MM.1S (cell line): Measurements from ENCODE around the gene KLHL28.

Experiments
- DNase-seq: peaks from one replicate; pipeline ENCODE4 v3.0.0-alpha.2; 2015
- H2AFZ ChIP-seq: fragments of 300-600 bp; sonication (generic); 2 replicates; pipeline ENCODE4 v1.6.0; 2016; ENCODE audit warnings: antibody characterized with exemption, low read length
- H3F3A ChIP-seq: fragments of 300-600 bp; sonication (generic); 2 replicates; pipeline ENCODE4 v1.6.1; 2016; ENCODE audit warnings: mild to moderate bottlenecking, antibody characterized with exemption, low read length, moderate library complexity, mixed read lengths; ENCODE audit not compliant: insufficient read depth
- H3K27ac ChIP-seq: fragments of 300-600 bp; sonication (generic); 2 replicates; pipeline ENCODE4 v1.5.1; 2016; ENCODE audit warnings: mild to moderate bottlenecking, low read length
- H3K27me3 ChIP-seq: fragments of 300-600 bp; sonication (generic); replicated peaks from 2 replicates; pipeline ENCODE4 v1.6.0; 2016; ENCODE audit warnings: low read length; ENCODE audit not compliant: insufficient read depth
- H3K36me3 ChIP-seq: fragments of 300-600 bp; sonication (generic); replicated peaks from 2 replicates; pipeline ENCODE4 v1.6.1; 2016; ENCODE audit warnings: mild to moderate bottlenecking, low read length, mixed read lengths; ENCODE audit not compliant: insufficient read depth
- H3K4me1 ChIP-seq: fragments of 300-600 bp; sonication (generic); 2 replicates; pipeline ENCODE4 v1.6.1; 2016; ENCODE audit warnings: low read length, mixed read lengths
- H3K4me2 ChIP-seq: fragments of 300-600 bp; sonication (generic); 2 replicates; pipeline ENCODE4 v1.6.0; 2016; ENCODE audit warnings: low read depth, low read length
- H3K4me3 ChIP-seq: fragments of 300-600 bp; sonication (generic); 2 replicates; pipeline ENCODE4 v1.5.1; 2016; ENCODE audit warnings: low read length, mixed read lengths
- H3K79me2 ChIP-seq: fragments of 300-600 bp; sonication (generic); 2 replicates; pipeline ENCODE4 v1.6.1; 2016; ENCODE audit warnings: mixed run types, low read length, mixed read lengths
- H3K9ac ChIP-seq: fragments of 300-600 bp; sonication (generic); 2 replicates; pipeline ENCODE4 v1.6.1; 2016; ENCODE audit warnings: low read length, mixed read lengths
- H3K9me2 ChIP-seq: fragments of 300-600 bp; sonication (generic); replicated peaks from 2 replicates; pipeline ENCODE4 v1.6.1; 2016; ENCODE audit warnings: mild to moderate bottlenecking, low read length, mixed read lengths; ENCODE audit not compliant: insufficient read depth
- H3K9me3 ChIP-seq: fragments of 300-600 bp; sonication (generic); replicated peaks from 2 replicates; pipeline ENCODE4 v1.6.1; 2016; ENCODE audit warnings: mild to moderate bottlenecking, low read length, mixed read lengths; ENCODE audit not compliant: insufficient read depth
- H4K20me1 ChIP-seq: fragments of 300-600 bp; sonication (generic); 2 replicates; pipeline ENCODE4 v1.6.1; 2016; ENCODE audit warnings: mild to moderate bottlenecking, low read length, moderate library complexity, mixed read lengths; ENCODE audit not compliant: insufficient read depth
- EZH2 ChIP-seq: fragments of 300-600 bp; sonication (generic); optimal IDR thresholded peaks from 2 replicates; pipeline ENCODE3; 2017; ENCODE audit warnings: low read depth, mild to moderate bottlenecking, antibody characterized with exemption, low read length, mixed read lengths
- EZH2phosphoT487 ChIP-seq: fragments of 300-600 bp; sonication (generic); IDR thresholded peaks from 2 replicates; pipeline ENCODE4 v1.6.1; 2018; ENCODE audit warnings: antibody characterized with exemption, low read length
- TF ChIP-seq, protein P1 (sequence below): fragments of 300-600 bp; sonication (generic); IDR thresholded peaks from 2 replicates; pipeline ENCODE4 v1.5.1; 2016; ENCODE audit warnings: antibody characterized with exemption, low read length, mixed read lengths

Gene KLHL28

DNA sequence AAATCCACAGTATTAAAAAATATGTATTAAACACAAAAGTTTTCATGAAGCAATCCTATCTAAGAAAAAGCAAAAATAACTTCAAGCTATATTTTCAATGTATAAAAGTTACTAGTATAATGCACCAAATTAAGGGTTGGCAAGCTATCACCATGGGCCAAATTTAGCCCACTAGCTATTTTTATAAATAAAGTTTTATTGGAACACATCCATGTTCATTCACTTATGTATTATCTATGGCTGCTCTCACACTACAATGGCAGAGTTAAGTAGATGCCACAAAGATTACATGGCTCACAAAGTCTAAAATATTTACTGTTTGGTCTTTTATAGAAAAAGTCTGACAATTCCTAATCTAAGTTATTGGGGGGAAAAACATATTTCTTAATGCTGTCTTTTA, 17.6 kb downstream of the KLHL28 start:
- H3K9me2 ChIP-seq, result no peaks in the 10 kb centered on the region
- no peak overlapping the region for H3K9ac ChIP-seq
- no peak overlapping the region for H3K4me2 ChIP-seq
- no peak for DNase-seq
- no peaks in the 10 kb centered on the region for H3K36me3 ChIP-seq
- H4K20me1 ChIP-seq, result no peaks in the 10 kb centered on the region
- no peak for TF ChIP-seq EZH2
- TF ChIP-seq, protein P1, sequence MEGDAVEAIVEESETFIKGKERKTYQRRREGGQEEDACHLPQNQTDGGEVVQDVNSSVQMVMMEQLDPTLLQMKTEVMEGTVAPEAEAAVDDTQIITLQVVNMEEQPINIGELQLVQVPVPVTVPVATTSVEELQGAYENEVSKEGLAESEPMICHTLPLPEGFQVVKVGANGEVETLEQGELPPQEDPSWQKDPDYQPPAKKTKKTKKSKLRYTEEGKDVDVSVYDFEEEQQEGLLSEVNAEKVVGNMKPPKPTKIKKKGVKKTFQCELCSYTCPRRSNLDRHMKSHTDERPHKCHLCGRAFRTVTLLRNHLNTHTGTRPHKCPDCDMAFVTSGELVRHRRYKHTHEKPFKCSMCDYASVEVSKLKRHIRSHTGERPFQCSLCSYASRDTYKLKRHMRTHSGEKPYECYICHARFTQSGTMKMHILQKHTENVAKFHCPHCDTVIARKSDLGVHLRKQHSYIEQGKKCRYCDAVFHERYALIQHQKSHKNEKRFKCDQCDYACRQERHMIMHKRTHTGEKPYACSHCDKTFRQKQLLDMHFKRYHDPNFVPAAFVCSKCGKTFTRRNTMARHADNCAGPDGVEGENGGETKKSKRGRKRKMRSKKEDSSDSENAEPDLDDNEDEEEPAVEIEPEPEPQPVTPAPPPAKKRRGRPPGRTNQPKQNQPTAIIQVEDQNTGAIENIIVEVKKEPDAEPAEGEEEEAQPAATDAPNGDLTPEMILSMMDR, result no peak
- H2AFZ ChIP-seq, result no peak overlapping the region
- no peaks in the 10 kb centered on the region for H3K4me1 ChIP-seq
- no peaks in the 10 kb centered on the region for H3K79me2 ChIP-seq
- H3K9me3 ChIP-seq, result no peaks in the 10 kb centered on the region
- no peak overlapping the region for H3K27ac ChIP-seq
- H3K4me3 ChIP-seq, result no peak overlapping the region
- H3F3A ChIP-seq, result no peaks in the 10 kb centered on the region
- no peaks in the 10 kb centered on the region for H3K27me3 ChIP-seq

DNA sequence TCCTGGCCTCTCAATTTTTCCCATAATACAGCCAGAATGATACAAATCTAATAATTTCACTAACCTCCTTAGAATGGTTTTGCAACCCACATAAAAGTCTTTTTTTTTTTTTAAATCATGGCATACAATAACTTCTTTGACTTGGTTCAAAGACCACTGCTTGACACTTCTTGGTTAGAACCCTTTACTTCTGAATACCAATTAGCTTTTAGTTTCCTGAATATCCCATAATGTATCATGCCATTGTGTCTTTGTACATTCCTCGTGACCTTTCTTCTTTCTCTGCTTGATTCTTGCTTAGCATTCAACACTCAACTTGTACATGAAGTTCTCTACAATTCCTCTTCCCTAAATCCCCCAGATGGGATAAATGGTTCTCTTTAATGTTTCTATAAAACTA, 19.3 kb downstream of the KLHL28 start:
- H3K9me3 ChIP-seq, result no peaks in the 10 kb centered on the region
- TF ChIP-seq, protein P1, result no peak
- TF ChIP-seq EZH2phosphoT487 (no peak), EZH2 (no peak)
- H3K9me2 ChIP-seq, result no peaks in the 10 kb centered on the region

DNA sequence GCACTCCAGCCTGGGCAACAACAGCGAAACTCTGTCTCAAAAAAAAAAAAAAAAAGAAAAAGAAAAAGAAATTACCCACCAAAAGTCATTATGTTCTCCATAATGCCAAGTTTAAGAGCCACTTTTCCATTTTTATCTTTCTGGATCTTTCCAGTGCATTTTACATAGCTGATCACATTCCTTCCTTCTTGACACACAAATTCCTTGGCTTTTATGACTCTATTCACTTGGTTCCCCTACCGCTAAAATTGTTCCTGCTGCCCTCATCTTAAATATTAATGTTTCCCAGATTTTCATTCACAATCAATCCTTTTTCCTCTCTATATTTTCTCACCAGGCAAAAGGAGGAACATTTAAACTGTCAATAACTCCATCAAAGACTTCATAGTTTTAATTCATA, 20.2 kb downstream of the KLHL28 start:
- Histone ChIP-seq H3K9me2 (no peaks in the 10 kb centered on the region), H3K79me2 (no peaks in the 10 kb centered on the region), H3K9me3 (no peaks in the 10 kb centered on the region), H3K4me1 (no peaks in the 10 kb centered on the region), H3K27ac (no peak overlapping the region), H3K36me3 (no peaks in the 10 kb centered on the region), H2AFZ (no peak overlapping the region), H3K9ac (no peak overlapping the region), H3K27me3 (no peaks in the 10 kb centered on the region), H3K4me2 (no peak overlapping the region), H4K20me1 (no peaks in the 10 kb centered on the region), H3F3A (no peaks in the 10 kb centered on the region), H3K4me3 (no peak overlapping the region)
- no peak for TF ChIP-seq EZH2
- DNase-seq, result no peak

More for the DNA sequence above, 19.3 kb downstream of the KLHL28 start:
- H2AFZ ChIP-seq, result no peak overlapping the region
- H3K27me3 ChIP-seq, result no peaks in the 10 kb centered on the region
- H3K9ac ChIP-seq, result no peak overlapping the region
- no peak overlapping the region for H3K27ac ChIP-seq
- no peaks in the 10 kb centered on the region for H3K4me1 ChIP-seq
- no peaks in the 10 kb centered on the region for H3F3A ChIP-seq
- no peaks in the 10 kb centered on the region for H3K36me3 ChIP-seq
- no peaks in the 10 kb centered on the region for H4K20me1 ChIP-seq
- no peak for DNase-seq
- H3K4me2 ChIP-seq, result no peak overlapping the region
- H3K79me2 ChIP-seq, result no peaks in the 10 kb centered on the region
- no peak overlapping the region for H3K4me3 ChIP-seq

DNA sequence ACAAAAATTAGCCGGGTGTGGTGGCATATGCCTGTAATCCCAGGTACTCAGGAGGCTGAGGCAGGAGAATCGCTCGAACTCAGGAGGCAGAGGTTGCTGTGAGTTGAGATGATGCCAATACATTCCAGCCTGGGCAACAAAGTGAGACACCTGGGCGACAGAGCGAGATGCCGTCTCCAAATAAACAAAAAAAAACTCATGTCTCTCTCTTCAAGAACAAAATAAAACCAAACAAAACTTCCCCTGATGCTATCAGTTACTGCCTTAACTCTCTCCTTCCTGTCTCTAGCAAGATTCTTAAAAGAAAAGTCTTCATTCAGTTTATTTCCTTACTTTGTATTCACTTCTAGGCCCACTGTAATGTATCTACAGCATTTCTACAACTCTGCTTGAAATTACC, 20.8 kb downstream of the KLHL28 start:
- TF ChIP-seq, protein P1, result no peak
- TF ChIP-seq EZH2 (no peak), EZH2phosphoT487 (no peak)
- Histone ChIP-seq H3K4me1 (no peaks in the 10 kb centered on the region), H3K9ac (no peak overlapping the region), H3K27ac (no peak overlapping the region), H3K9me2 (no peaks in the 10 kb centered on the region), H3K27me3 (no peaks in the 10 kb centered on the region), H3K79me2 (no peaks in the 10 kb centered on the region), H3K4me2 (no peak overlapping the region), H4K20me1 (no peaks in the 10 kb centered on the region), H3K4me3 (no peak overlapping the region), H3K36me3 (no peaks in the 10 kb centered on the region), H3F3A (no peaks in the 10 kb centered on the region), H2AFZ (no peak overlapping the region), H3K9me3 (no peaks in the 10 kb centered on the region)
- no peak for DNase-seq
